H1 (cell line): ENCODE results near the gene RGMB. TPM values are rescaled to one million over a fixed set of nuclear protein-coding genes. Genes with fewer than 3 reads are reported as not detected.

Experiments
- BACH1 ChIP-seq: IDR thresholded peaks from 2 replicates; pipeline ENCODE4 v1.6.1; 2012; ENCODE audit warnings: low read length, improper control_type of control experiment
- CBX8 ChIP-seq: fragments of 300-800, 300-1000 bp; sonication (generic); IDR thresholded peaks from 2 replicates; pipeline ENCODE4 v1.7.1; 2016; ENCODE audit warnings: low read depth, low read length, borderline replicate concordance
- GTF2F1 ChIP-seq: IDR thresholded peaks from 2 replicates; pipeline ENCODE4 v1.6.1; 2012; ENCODE audit warnings: low read depth, low read length, improper control_type of control experiment, borderline replicate concordance
- SUZ12 ChIP-seq: fragments of 200-600 bp; sonication (generic); IDR thresholded peaks from 2 replicates; pipeline ENCODE4 v1.6.1; 2012; ENCODE audit warnings: mild to moderate bottlenecking, inconsistent platforms, low read length, moderate library complexity, mixed read lengths
- TBP ChIP-seq: IDR thresholded peaks from 2 replicates; pipeline ENCODE4 v1.6.1; 2011; ENCODE audit warnings: low read depth, low read length, improper control_type of control experiment
- polyA plus RNA-seq, 7 experiments: library from polyadenylated mRNA; depleted of rRNA in 3 of 7; stranded (reverse) in 5 of 7; unstranded in 2 of 7; fragments of >200 nt in 5 of 7; fragments of 200-250 nt in 2 of 7; gene quantifications; 1 replicate in 5 of 7; 2 replicates in 1 of 7; 4 replicates in 1 of 7; pipeline versions ENCODE4 v1.2.1 to v1.2.3, GENCODE V29; 2011 to 2013; ENCODE audit warnings: missing spikeins in 2 of 7, mixed read lengths in 2 of 7
- total RNA-seq: library from RNA; stranded (reverse); fragmentation: NEBNext Ultra II Directional; extraction: Animal tissue kit (Norgen Biotek cat#: 25700); gene quantifications from 2 replicates; pipeline ENCODE4 v1.2.1, GENCODE V29; 2021

RGMB gene
- total and polyA plus RNA-seq, 2 of the 8 experiments (the other 6 are each of a cell fraction or from before 2014, with no cell fraction given): 11.7 to 27.0 TPM

GRCh38 chr5:98825582-98826375 lies 52.3 kb downstream of the RGMB start (continued):
- TF ChIP-seq GTF2F1: no peak
- no peak for TF ChIP-seq TBP
- no peak for TF ChIP-seq SUZ12
- TF ChIP-seq BACH1: no peak
- no peak for TF ChIP-seq CBX8
